Lower lobe of right lung (tissue), 2 donors: Measurements from ENCODE around the gene ACYP2. TPM values are rescaled to one million over a fixed set of nuclear protein-coding genes. Genes with fewer than 3 reads are reported as not detected.

Experiments used
- ATAC-seq, 2 donors: fragments of 200-7000 bp; cut with Tn5 transposase; one replicate each; pipeline ENCODE4 v1.9.1; 2020 to 2022; ENCODE audit warnings: mild to moderate bottlenecking in 2 of 2, moderate library complexity in 2 of 2
- DNase-seq: peaks from one replicate; pipeline ENCODE4 v3.0.0-alpha.2; 2020
- H3K27ac ChIP-seq: fragments of 200-600 bp; one replicate; pipeline ENCODE4 v1.8.0; 2022
- H3K27me3 ChIP-seq: fragments of 200-600 bp; one replicate; pipeline ENCODE4 v1.8.0; 2022; ENCODE audit warnings: low read depth
- H3K36me3 ChIP-seq: fragments of 200-600 bp; one replicate; pipeline ENCODE4 v1.8.0; 2022; ENCODE audit warnings: mild to moderate bottlenecking
- H3K4me1 ChIP-seq: fragments of 200-600 bp; one replicate; pipeline ENCODE4 v1.8.0; 2022
- H3K4me3 ChIP-seq: fragments of 200-600 bp; one replicate; pipeline ENCODE4 v1.8.0; 2022; ENCODE audit warnings: mild to moderate bottlenecking
- H3K9me3 ChIP-seq: fragments of 200-600 bp; one replicate; pipeline ENCODE4 v1.8.0; 2022
- CTCF ChIP-seq: fragments of 200-600 bp; IDR thresholded peaks from one replicate; pipeline ENCODE4 v1.8.0; 2022; ENCODE audit warnings: antibody characterized with exemption, mild to moderate bottlenecking
- intact Hi-C: fragments of 100-400 bp; cut with DNase I; formaldehyde crosslinking; loops from one replicate; pipeline ENCODE4 v1.11.0; 2022
- total RNA-seq: library from RNA; stranded (reverse); fragmentation: NEBNext Ultra II Directional; extraction: Animal tissue kit (Norgen Biotek cat#: 25700); gene quantifications from one replicate; pipeline ENCODE4 v1.2.1, GENCODE V29; 2021
- donor health status: DM: no; HTN: yes; CAD: no; lungs with severe emphysema.

ACYP2 gene
- total RNA-seq, 1 donor from 2014 or later, result 15.3 TPM

GRCh38 chr2:54074606-54075341, 40.6 kb upstream of the ACYP2 start:
- no peak overlapping the region for H3K27ac ChIP-seq
- no peak for ATAC-seq
- TF ChIP-seq CTCF, result no peak
- H3K9me3 ChIP-seq, result no peaks in the 10 kb centered on the region
- H3K4me1 ChIP-seq, result peaks cover 8% of the 10 kb centered on the region
- no peaks in the 10 kb centered on the region for H3K27me3 ChIP-seq
- no peak for DNase-seq
- H3K36me3 ChIP-seq, result no peaks in the 10 kb centered on the region
- no peak overlapping the region for H3K4me3 ChIP-seq
- intact Hi-C loops, result no loop called here

- Histone ChIP-seq H3K4me1 (peaks cover 8% of the 10 kb centered on the region), H3K4me3 (no peak overlapping the region), H3K9me3 (no peaks in the 10 kb centered on the region), H3K36me3 (no peaks in the 10 kb centered on the region), H3K27ac (no peak overlapping the region), H3K27me3 (no peaks in the 10 kb centered on the region)
- intact Hi-C loops, result no loop called here
- ATAC-seq (no peak), DNase-seq (no peak)
- TF ChIP-seq CTCF, result no peak
These were observed 38.8 kb upstream of the ACYP2 start for GRCh38 chr2:54076586-54076985.

GRCh38 chr2:54077088-54077900, 38.1 kb upstream of the ACYP2 start:
- DNase-seq (no peak), ATAC-seq (peak; percentile 89 to 94)
- H3K9me3 ChIP-seq, result no peaks in the 10 kb centered on the region
- peak overlapping the region; percentile 26 for H3K27ac ChIP-seq
- no peaks in the 10 kb centered on the region for H3K36me3 ChIP-seq
- H3K4me3 ChIP-seq, result no peak overlapping the region
- no peaks in the 10 kb centered on the region for H3K27me3 ChIP-seq
- intact Hi-C loops, result no loop called here
- TF ChIP-seq CTCF, result no peak
- H3K4me1 ChIP-seq, result peaks cover 8% of the 10 kb centered on the region

- no peak for TF ChIP-seq CTCF
- no peaks in the 10 kb centered on the region for H3K27me3 ChIP-seq
- no peaks in the 10 kb centered on the region for H3K9me3 ChIP-seq
- no peak overlapping the region for H3K4me3 ChIP-seq
- H3K4me1 ChIP-seq, result peaks cover 8% of the 10 kb centered on the region
- DNase-seq (no peak), ATAC-seq (no peak)
- intact Hi-C loops, result no loop called here
- H3K27ac ChIP-seq, result no peak overlapping the region
- H3K36me3 ChIP-seq, result no peaks in the 10 kb centered on the region
These were observed 36.1 kb upstream of the ACYP2 start for GRCh38 chr2:54079331-54079730.

- peaks cover 8% of the 10 kb centered on the region for H3K4me1 ChIP-seq
- no peaks in the 10 kb centered on the region for H3K27me3 ChIP-seq
- H3K27ac ChIP-seq, result no peak overlapping the region
- H3K36me3 ChIP-seq, result no peaks in the 10 kb centered on the region
- H3K4me3 ChIP-seq, result no peak overlapping the region
- ATAC-seq, result no peak
- DNase-seq, result no peak
- no peaks in the 10 kb centered on the region for H3K9me3 ChIP-seq
- no peak for TF ChIP-seq CTCF
- intact Hi-C loops, result no loop called here
These were observed 33.8 kb upstream of the ACYP2 start for GRCh38 chr2:54081574-54081973.
